Astrocyte of the cerebellum (primary cell): Measurements from ENCODE around the gene XAB2.

Source experiments
- DNase-seq: peaks from one replicate; pipeline ENCODE4 v3.0.0-alpha.2; 2011; ENCODE audit warnings: low read depth
- H3K4me3 ChIP-seq: 2 replicates; pipeline ENCODE4 v1.5.1; 2011; ENCODE audit warnings: mild to moderate bottlenecking, low read depth, low read length, moderate library complexity
- CTCF ChIP-seq: IDR thresholded peaks from 2 replicates; pipeline ENCODE4 v1.5.1; 2012; ENCODE audit warnings: low read length, low read depth, moderate library complexity, mild to moderate bottlenecking; ENCODE audit errors: missing control alignments
- in situ Hi-C: cut with HindIII; loops from 2 replicates; pipeline ENCODE4 v1.10.0; 2017; ENCODE audit warnings: low sequenced_read_pairs

XAB2 gene

GRCh38 chr19:7605490-7606222, 23.7 kb downstream of the XAB2 start:
- no peak for TF ChIP-seq CTCF
- no peak for DNase-seq
- no peak overlapping the region for H3K4me3 ChIP-seq
- in situ Hi-C loops: no loop called here

- DNase-seq: no peak
- TF ChIP-seq CTCF: no peak
- H3K4me3 ChIP-seq: no peak overlapping the region
- in situ Hi-C loops: no loop called here
Measured at GRCh38 chr19:7603919-7604318, 25.4 kb downstream of the XAB2 start.

- in situ Hi-C loops: no loop called here
- no peak for DNase-seq
- no peak for TF ChIP-seq CTCF
- H3K4me3 ChIP-seq: no peak overlapping the region
Measured at GRCh38 chr19:7602935-7603497, 26.3 kb downstream of the XAB2 start.

GRCh38 chr19:7602240-7602934, 27.0 kb downstream of the XAB2 start:
- TF ChIP-seq CTCF: no peak
- in situ Hi-C loops: no loop called here
- no peak for DNase-seq
- H3K4me3 ChIP-seq: no peak overlapping the region

- no peak for DNase-seq
- TF ChIP-seq CTCF: no peak
- in situ Hi-C loops: no loop called here
- H3K4me3 ChIP-seq: no peak overlapping the region
Measured at GRCh38 chr19:7600721-7601120, 28.6 kb downstream of the XAB2 start.

- no peak for DNase-seq
- in situ Hi-C loops: loop anchor here (25.0 kb wide), 1 partner anchor 189 kb away; no protein-coding TSS in a partner anchor
- H3K4me3 ChIP-seq: no peak overlapping the region
- no peak for TF ChIP-seq CTCF
Measured at GRCh38 chr19:7598180-7598579, 31.2 kb downstream of the XAB2 start.
